ENCODE data around the gene CHD1L.
"Not testable (repeated sequence)": the region's sequence is repeated elsewhere in the genome, so short reads cannot be mapped to it uniquely, and the experiment has no call there.

Gene CHD1L

GRCh38 chr1:147233903-147234302 lies 8.6 kb upstream of the CHD1L start:
- not testable (repeated sequence) for DNase-seq (ENCODE audit: low read depth)

- no peak for DNase-seq (ENCODE audit: low read depth)
Observed at GRCh38 chr1:147235822-147236221, 6.7 kb upstream of the CHD1L start.

GRCh38 chr1:147236448-147236847 lies 6.0 kb upstream of the CHD1L start:
- no peak for DNase-seq (ENCODE audit: low read depth)

GRCh38 chr1:147236959-147237791 lies 5.3 kb upstream of the CHD1L start:
- DNase-seq (ENCODE audit: low read depth) = no peak

- DNase-seq (ENCODE audit: low read depth) = no peak
Observed at GRCh38 chr1:147238053-147238902, 4.2 kb upstream of the CHD1L start.

GRCh38 chr1:147238925-147239820 lies 3.3 kb upstream of the CHD1L start:
- DNase-seq (ENCODE audit: low read depth) = no peak

GRCh38 chr1:147240131-147240721 lies 2.3 kb upstream of the CHD1L start:
- DNase-seq (ENCODE audit: low read depth) = not testable (repeated sequence)

GRCh38 chr1:147241934-147242448 lies 493 bp upstream of the CHD1L start:
- no peak for DNase-seq (ENCODE audit: low read depth)

- no peak for DNase-seq (ENCODE audit: low read depth)
Observed at GRCh38 chr1:147243228-147243685, 773 bp downstream of the CHD1L start.

- no peak for DNase-seq (ENCODE audit: low read depth)
Observed at GRCh38 chr1:147243841-147244240, 1.4 kb downstream of the CHD1L start.

- no peak for DNase-seq (ENCODE audit: low read depth)
Observed at GRCh38 chr1:147245129-147245528, 2.6 kb downstream of the CHD1L start.

- no peak for DNase-seq (ENCODE audit: low read depth)
Observed at GRCh38 chr1:147245586-147246021, 3.1 kb downstream of the CHD1L start.

GRCh38 chr1:147246044-147246690 lies 3.7 kb downstream of the CHD1L start:
- DNase-seq (ENCODE audit: low read depth) = no peak

- DNase-seq (ENCODE audit: low read depth) = no peak
Observed at GRCh38 chr1:147246910-147247655, 4.6 kb downstream of the CHD1L start.

- no peak for DNase-seq (ENCODE audit: low read depth)
Observed at GRCh38 chr1:147247656-147248238, 5.3 kb downstream of the CHD1L start.

GRCh38 chr1:147252540-147252939 lies 10.1 kb downstream of the CHD1L start:
- DNase-seq (ENCODE audit: low read depth) = no peak

GRCh38 chr1:147260956-147261355 lies 18.5 kb downstream of the CHD1L start:
- no peak for DNase-seq (ENCODE audit: low read depth)

- no peak for DNase-seq (ENCODE audit: low read depth)
Observed at GRCh38 chr1:147264158-147264768, 21.8 kb downstream of the CHD1L start.

- DNase-seq (ENCODE audit: low read depth) = no peak
Observed at GRCh38 chr1:147266381-147266780, 23.9 kb downstream of the CHD1L start.

All from T follicular helper cell (primary cell).